Chondrocyte (in vitro differentiated cells): Measurements from ENCODE around the gene TMEM63C. TPM values are rescaled to one million over a fixed set of nuclear protein-coding genes. Genes with fewer than 3 reads are reported as not detected.

Source experiments
- DNase-seq: peaks from one replicate; pipeline ENCODE4 v3.0.0; 2021; ENCODE audit warnings: mixed read lengths, low spot score
- H3K27ac Mint-ChIP-seq: one replicate; pipeline ENCODE4 v1.8.0; 2021; ENCODE audit warnings: mild to moderate bottlenecking, moderate library complexity, mixed read lengths; ENCODE audit not compliant: unreplicated experiment
- H3K27me3 Mint-ChIP-seq: 2 replicates; pipeline ENCODE4 v1.8.0; 2021; ENCODE audit warnings: low read depth, mixed read lengths
- H3K36me3 Mint-ChIP-seq: 2 replicates; pipeline ENCODE4 v1.8.0; 2021; ENCODE audit warnings: low read depth, mixed read lengths
- H3K4me1 Mint-ChIP-seq: 2 replicates; pipeline ENCODE4 v1.8.0; 2021; ENCODE audit warnings: low read depth, mild to moderate bottlenecking, mixed read lengths
- H3K4me3 Mint-ChIP-seq: one replicate; pipeline ENCODE4 v1.8.0; 2021; ENCODE audit warnings: mild to moderate bottlenecking, moderate library complexity, mixed read lengths; ENCODE audit not compliant: unreplicated experiment
- H3K9me3 Mint-ChIP-seq: 2 replicates; pipeline ENCODE4 v1.8.0; 2021; ENCODE audit warnings: low read depth, mixed read lengths
- total RNA-seq: library from RNA; stranded (reverse); gene quantifications from 3 replicates; pipeline ENCODE4 v1.2.1, GENCODE V29; 2021
- TF ChIP-seq, protein P1 (sequence below): fragments of 200-600 bp; sonication (generic); IDR thresholded peaks from 2 replicates; pipeline ENCODE4 v1.5.0; 2021; ENCODE audit warnings: antibody characterized with exemption, mild to moderate bottlenecking, moderate library complexity

The TMEM63C gene
- total RNA-seq, 1 donor from 2014 or later: 10.3 TPM

DNA sequence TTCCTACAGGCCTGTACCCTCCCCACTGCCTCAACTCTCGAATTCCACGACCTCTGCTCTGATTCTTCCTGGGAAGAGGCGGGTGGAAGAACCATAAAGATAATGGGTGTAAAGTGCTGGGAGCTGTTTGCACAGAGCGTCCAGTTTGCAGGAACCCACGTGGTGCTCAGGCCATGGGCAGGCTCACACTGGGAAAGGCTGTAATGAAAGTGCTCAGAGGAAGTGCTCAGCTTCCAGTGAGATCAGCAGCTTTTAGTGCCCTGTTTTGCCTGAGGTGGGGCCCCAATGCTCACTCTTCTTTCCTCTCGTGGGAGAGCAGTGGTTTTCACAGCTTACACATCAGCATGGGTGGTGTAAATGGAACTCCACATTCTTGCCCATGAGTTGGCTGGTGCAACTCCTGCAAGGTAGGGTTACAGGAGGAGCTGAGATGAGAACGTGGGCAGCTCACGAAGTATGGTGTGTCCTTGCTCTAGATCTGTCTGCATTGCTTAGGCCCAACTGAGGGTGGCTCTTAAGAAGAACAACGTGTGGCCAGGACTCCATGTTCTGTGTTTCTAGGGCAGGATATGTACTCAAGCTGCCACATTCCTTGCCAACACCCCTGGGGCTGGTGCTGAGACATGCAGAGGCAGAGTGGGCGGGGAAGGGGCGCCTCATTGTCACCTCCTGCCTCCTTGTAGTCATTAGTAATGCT is 2.9 kb downstream of the TMEM63C start:
- H3K27me3 Mint-ChIP-seq: peaks cover 14% of the 10 kb centered on the region
- no peaks in the 10 kb centered on the region for H3K36me3 Mint-ChIP-seq
- peaks cover 15% of the 10 kb centered on the region for H3K4me1 Mint-ChIP-seq
- H3K4me3 Mint-ChIP-seq: no peak overlapping the region
- no peak overlapping the region for H3K27ac Mint-ChIP-seq
- TF ChIP-seq, protein P1, sequence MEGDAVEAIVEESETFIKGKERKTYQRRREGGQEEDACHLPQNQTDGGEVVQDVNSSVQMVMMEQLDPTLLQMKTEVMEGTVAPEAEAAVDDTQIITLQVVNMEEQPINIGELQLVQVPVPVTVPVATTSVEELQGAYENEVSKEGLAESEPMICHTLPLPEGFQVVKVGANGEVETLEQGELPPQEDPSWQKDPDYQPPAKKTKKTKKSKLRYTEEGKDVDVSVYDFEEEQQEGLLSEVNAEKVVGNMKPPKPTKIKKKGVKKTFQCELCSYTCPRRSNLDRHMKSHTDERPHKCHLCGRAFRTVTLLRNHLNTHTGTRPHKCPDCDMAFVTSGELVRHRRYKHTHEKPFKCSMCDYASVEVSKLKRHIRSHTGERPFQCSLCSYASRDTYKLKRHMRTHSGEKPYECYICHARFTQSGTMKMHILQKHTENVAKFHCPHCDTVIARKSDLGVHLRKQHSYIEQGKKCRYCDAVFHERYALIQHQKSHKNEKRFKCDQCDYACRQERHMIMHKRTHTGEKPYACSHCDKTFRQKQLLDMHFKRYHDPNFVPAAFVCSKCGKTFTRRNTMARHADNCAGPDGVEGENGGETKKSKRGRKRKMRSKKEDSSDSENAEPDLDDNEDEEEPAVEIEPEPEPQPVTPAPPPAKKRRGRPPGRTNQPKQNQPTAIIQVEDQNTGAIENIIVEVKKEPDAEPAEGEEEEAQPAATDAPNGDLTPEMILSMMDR: no peak
- no peak for DNase-seq
- no peaks in the 10 kb centered on the region for H3K9me3 Mint-ChIP-seq

DNA sequence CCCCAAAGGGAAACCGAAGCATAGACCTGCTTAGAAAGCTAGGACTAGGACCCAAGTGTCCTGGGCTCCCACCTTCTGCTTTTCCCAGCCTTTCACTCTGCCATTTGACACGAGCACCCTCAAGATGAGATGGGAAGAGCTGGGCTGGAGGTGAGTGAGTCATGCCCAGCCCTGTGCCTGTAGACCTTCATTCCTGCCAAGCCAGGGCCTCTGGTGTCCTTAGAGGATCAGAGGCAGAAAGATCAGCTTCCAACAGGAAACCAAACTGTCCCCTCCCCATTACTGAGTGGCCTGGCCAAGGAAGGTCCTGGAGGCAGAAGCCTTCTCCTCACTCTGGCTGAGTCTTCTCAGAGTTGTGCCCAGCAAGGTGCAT is 3.5 kb downstream of the TMEM63C start:
- TF ChIP-seq, protein P1: no peak
- Mint-ChIP-seq H3K4me3 (no peak overlapping the region), H3K27me3 (peaks cover 12% of the 10 kb centered on the region), H3K36me3 (no peaks in the 10 kb centered on the region), H3K9me3 (no peaks in the 10 kb centered on the region), H3K4me1 (peaks cover 15% of the 10 kb centered on the region), H3K27ac (no peak overlapping the region)
- DNase-seq: no peak

DNA sequence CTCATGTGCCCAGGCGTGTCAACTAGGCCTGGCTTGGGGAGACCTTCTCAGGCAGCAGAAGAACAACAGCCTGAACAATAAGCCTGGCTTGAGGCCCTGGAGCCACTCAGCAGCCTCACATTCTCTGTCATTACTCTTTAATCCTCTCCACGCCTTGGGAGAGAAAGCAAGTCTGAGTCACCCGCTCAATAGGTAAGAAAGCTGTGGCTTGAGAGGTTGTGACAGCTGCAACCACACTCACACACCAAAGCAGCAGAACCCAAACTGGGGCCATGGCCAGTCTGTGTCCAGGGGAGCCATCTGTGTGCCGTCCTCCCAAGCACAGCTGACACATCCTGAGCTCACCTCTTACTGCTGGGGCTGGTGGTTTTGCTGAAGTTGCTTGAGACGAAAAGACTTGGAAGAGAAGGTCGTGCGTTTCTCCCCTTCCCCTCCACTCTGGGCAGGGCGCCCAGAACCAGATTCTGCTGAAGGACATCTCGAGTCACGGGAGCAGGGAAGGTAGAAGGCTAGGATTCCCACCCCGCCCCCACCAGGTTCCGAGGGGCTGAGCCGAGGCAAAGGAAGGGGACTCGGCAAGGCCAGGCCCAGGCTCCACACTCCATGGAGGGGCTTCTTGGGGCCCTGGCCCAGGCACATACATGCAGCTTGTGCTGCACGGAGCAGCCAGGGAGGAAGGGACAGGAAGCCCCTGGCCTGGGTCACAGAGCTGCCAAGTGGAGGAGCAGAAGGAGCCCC is 5.5 kb downstream of the TMEM63C start:
- no peak overlapping the region for H3K27ac Mint-ChIP-seq
- H3K27me3 Mint-ChIP-seq: peaks cover 14% of the 10 kb centered on the region
- peaks cover 10% of the 10 kb centered on the region for H3K4me1 Mint-ChIP-seq
- peak; percentile 70 for DNase-seq
- H3K36me3 Mint-ChIP-seq: no peaks in the 10 kb centered on the region
- TF ChIP-seq, protein P1: no peak
- no peak overlapping the region for H3K4me3 Mint-ChIP-seq
- H3K9me3 Mint-ChIP-seq: no peaks in the 10 kb centered on the region

DNA sequence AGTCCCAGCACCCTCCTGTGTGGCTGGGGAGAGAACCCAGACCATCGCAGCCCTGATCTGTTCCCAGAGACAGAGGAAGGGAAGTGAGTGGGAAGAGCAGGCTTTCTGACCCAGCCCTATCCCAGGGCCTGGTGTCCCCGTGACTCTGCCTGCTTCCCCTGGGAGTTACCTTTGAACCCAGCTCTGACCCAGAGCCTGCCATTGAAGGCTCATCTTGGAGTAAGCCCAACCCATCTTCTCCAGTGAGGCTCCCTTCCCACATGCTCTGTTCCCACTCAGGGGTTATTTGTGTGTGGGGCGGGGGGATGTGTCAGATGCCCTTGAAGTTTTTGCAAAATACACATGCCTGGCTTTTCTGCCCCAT is 6.0 kb downstream of the TMEM63C start:
- H3K27ac Mint-ChIP-seq: no peak overlapping the region
- H3K4me1 Mint-ChIP-seq: peaks cover 6% of the 10 kb centered on the region
- H3K27me3 Mint-ChIP-seq: peaks cover 19% of the 10 kb centered on the region
- no peaks in the 10 kb centered on the region for H3K9me3 Mint-ChIP-seq
- no peak overlapping the region for H3K4me3 Mint-ChIP-seq
- DNase-seq: peak; percentile 34
- TF ChIP-seq, protein P1: no peak
- peaks cover 1% of the 10 kb centered on the region for H3K36me3 Mint-ChIP-seq

DNA sequence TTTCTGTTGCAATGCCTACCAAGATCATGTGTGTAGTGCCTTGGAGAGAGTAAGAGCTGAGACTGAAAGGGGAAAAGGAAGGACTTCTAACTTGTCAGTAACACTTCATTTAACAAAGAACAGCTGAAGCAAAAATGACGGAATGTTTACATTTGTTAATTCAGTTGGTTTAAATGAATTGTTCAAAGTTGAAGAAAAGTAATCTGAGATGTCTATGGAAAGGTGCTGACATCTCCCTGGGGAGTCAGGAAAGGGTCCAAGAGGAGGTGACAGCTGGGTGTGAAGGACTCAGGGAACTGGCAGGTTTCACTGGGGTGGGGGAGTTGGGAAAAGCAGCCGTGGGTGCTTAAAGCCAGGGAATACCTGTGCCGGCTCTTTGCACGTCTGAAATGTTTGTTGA is 7.9 kb downstream of the TMEM63C start:
- H3K36me3 Mint-ChIP-seq: peaks cover 2% of the 10 kb centered on the region
- no peak overlapping the region for H3K4me3 Mint-ChIP-seq
- TF ChIP-seq, protein P1: no peak
- H3K27me3 Mint-ChIP-seq: peaks cover 23% of the 10 kb centered on the region
- no peak for DNase-seq
- H3K27ac Mint-ChIP-seq: no peak overlapping the region
- H3K9me3 Mint-ChIP-seq: no peaks in the 10 kb centered on the region
- peaks cover 4% of the 10 kb centered on the region for H3K4me1 Mint-ChIP-seq
